NOMO-1 (cell line): ENCODE data around the gene ADPRS.

Experiments used
- DNase-seq, 2 experiments: peaks; one replicate each; lab custom pipeline; 2025; ENCODE audit not compliant: unreplicated experiment in 2 of 2; lab: John Stamatoyannopoulos, UW

Gene ADPRS

GRCh38 chr1:36088577-36089392, at the start of gene ADPRS:
ADPRS (plus strand) TSS chr1:36088892; CDS start chr1:36088905, 13 bp downstream.
- DNase-seq: peak; percentile 92

- DNase-seq: no peak
Observed at GRCh38 chr1:36040238-36040637, 48.5 kb upstream of the ADPRS start.

- no peak for DNase-seq
Observed at GRCh38 chr1:36051821-36052220, 36.9 kb upstream of the ADPRS start.

GRCh38 chr1:36053978-36054377, 34.7 kb upstream of the ADPRS start:
- no peak for DNase-seq

GRCh38 chr1:36055706-36056105, 33.0 kb upstream of the ADPRS start:
- DNase-seq: peak; percentile 4 to 64

- DNase-seq: no peak
Observed at GRCh38 chr1:36062315-36062714, 26.4 kb upstream of the ADPRS start.

- no peak for DNase-seq
Observed at GRCh38 chr1:36067871-36068270, 20.8 kb upstream of the ADPRS start.

GRCh38 chr1:36068866-36069265, 19.8 kb upstream of the ADPRS start:
- DNase-seq: no peak

GRCh38 chr1:36070349-36070748, 18.3 kb upstream of the ADPRS start:
- DNase-seq: no peak

- DNase-seq: no peak
Observed at GRCh38 chr1:36076979-36077573, 11.6 kb upstream of the ADPRS start.

- DNase-seq: no peak
Observed at GRCh38 chr1:36080236-36080635, 8.5 kb upstream of the ADPRS start.

- DNase-seq: no peak
Observed at GRCh38 chr1:36080801-36081200, 7.9 kb upstream of the ADPRS start.

GRCh38 chr1:36081926-36082485, 6.7 kb upstream of the ADPRS start:
- no peak for DNase-seq

- no peak for DNase-seq
Observed at GRCh38 chr1:36083219-36083618, 5.5 kb upstream of the ADPRS start.

- DNase-seq: no peak
Observed at GRCh38 chr1:36083635-36084496, 4.8 kb upstream of the ADPRS start, which contains the start of gene TEKT2. TEKT2 (plus strand) TSS chr1:36084094; CDS start chr1:36084922, 828 bp downstream.

GRCh38 chr1:36084497-36085115, 4.1 kb upstream of the ADPRS start:
- no peak for DNase-seq

GRCh38 chr1:36085126-36085525, 3.6 kb upstream of the ADPRS start:
- no peak for DNase-seq

- DNase-seq: no peak
Observed at GRCh38 chr1:36085686-36086526, 2.8 kb upstream of the ADPRS start.

- no peak for DNase-seq
Observed at GRCh38 chr1:36086529-36087232, 2.0 kb upstream of the ADPRS start.
